SU-DHL-6 (cell line): ENCODE results near the gene EMILIN1.

Experiments
- H2AFZ ChIP-seq: fragments of 200-600 bp; sonication (generic); 2 replicates; pipeline ENCODE4 v1.6.1; 2014; ENCODE audit warnings: low read depth, mild to moderate bottlenecking, moderate library complexity, mixed read lengths, antibody characterized with exemption, low read length; ENCODE audit not compliant: severe bottlenecking
- H3F3A ChIP-seq: fragments of 200-600 bp; shearing (Covaris generic); 2 replicates; pipeline ENCODE4 v1.6.0; 2016; ENCODE audit warnings: antibody characterized with exemption, mild to moderate bottlenecking; ENCODE audit not compliant: insufficient read depth
- H3K27ac ChIP-seq: fragments of 200-600 bp; sonication (generic); 2 replicates; pipeline ENCODE4 v1.5.1; 2016; ENCODE audit warnings: low read depth, mild to moderate bottlenecking, low read length, moderate library complexity, mixed read lengths
- H3K27me3 ChIP-seq: fragments of 200-600 bp; sonication (generic), shearing (Covaris generic); 2 replicates; pipeline ENCODE4 v1.6.0; 2014; ENCODE audit warnings: mild to moderate bottlenecking, low read length
- H3K36me3 ChIP-seq: fragments of 200-600 bp; sonication (generic); 2 replicates; pipeline ENCODE4 v1.6.1; 2014; ENCODE audit warnings: mild to moderate bottlenecking, low read length, mixed read lengths
- H3K4me2 ChIP-seq: fragments of 300-600, 200-600 bp; shearing (Covaris generic), sonication (generic); 2 replicates; pipeline ENCODE4 v1.6.0; 2014; ENCODE audit warnings: low read length, low read depth, mild to moderate bottlenecking; ENCODE audit not compliant: poor library complexity, severe bottlenecking
- H3K4me3 ChIP-seq: fragments of 200-600 bp; sonication (generic); 2 replicates; pipeline ENCODE4 v1.5.1; 2014; ENCODE audit warnings: antibody characterized with exemption, low read length, mild to moderate bottlenecking, mixed read lengths; ENCODE audit not compliant: insufficient read depth, poor library complexity, severe bottlenecking
- H3K79me2 ChIP-seq: fragments of 200-600 bp; sonication (generic); 2 replicates; pipeline ENCODE4 v1.6.1; 2014; ENCODE audit warnings: mild to moderate bottlenecking, low read length, moderate library complexity; ENCODE audit not compliant: insufficient read depth
- H3K9ac ChIP-seq: fragments of 200-600 bp; sonication (generic); 2 replicates; pipeline ENCODE4 v1.7.0; 2014; ENCODE audit warnings: mild to moderate bottlenecking, low read length
- H3K9me2 ChIP-seq: fragments of 200-600 bp; sonication (generic); replicated peaks from 2 replicates; pipeline ENCODE4 v1.6.1; 2014; ENCODE audit warnings: low read length; ENCODE audit not compliant: insufficient read depth
- H3K9me3 ChIP-seq: fragments of 200-600 bp; sonication (generic); 2 replicates; pipeline ENCODE4 v1.6.1; 2014; ENCODE audit warnings: low read length, mixed read lengths; ENCODE audit not compliant: insufficient read depth
- H4K20me1 ChIP-seq: fragments of 200-600 bp; sonication (generic); 2 replicates; pipeline ENCODE4 v1.6.1; 2014; ENCODE audit warnings: low read depth, mild to moderate bottlenecking, antibody characterized with exemption, low read length, moderate library complexity, mixed read lengths
- CTCF ChIP-seq: fragments of 200-600 bp; sonication (generic); IDR thresholded peaks from one replicate; pipeline ENCODE4 v1.5.1; 2017; ENCODE audit warnings: antibody characterized with exemption, mild to moderate bottlenecking, low read length, moderate library complexity; ENCODE audit not compliant: insufficient read depth, poor library complexity, severe bottlenecking
- EZH2phosphoT487 ChIP-seq: fragments of 200-600 bp; sonication (generic), shearing (Covaris generic); conservative IDR thresholded peaks from 2 replicates; pipeline ENCODE4 v1.6.1; 2018; ENCODE audit warnings: mild to moderate bottlenecking, antibody characterized with exemption, low read length, moderate library complexity, mixed read lengths

Gene EMILIN1

DNA sequence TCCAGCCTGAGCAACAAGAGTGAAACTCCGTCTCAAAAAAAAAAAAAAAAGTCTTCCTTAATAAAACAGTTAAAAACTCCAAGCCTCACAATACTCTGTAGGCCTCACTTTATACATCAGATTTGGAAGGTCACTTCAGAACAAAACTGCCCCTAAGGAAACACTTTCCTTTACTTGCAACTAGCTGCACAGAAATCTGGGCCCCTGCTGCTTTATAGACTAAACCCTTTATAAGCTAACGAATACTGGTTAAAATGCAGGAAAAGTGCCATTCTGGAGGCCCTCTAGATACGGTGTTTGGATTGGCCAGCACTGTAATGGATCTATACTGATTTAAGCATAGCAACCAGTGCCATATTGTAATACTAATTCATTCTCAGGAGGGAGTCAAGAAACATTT lies 46.7 kb downstream of the EMILIN1 start:
- no peaks in the 10 kb centered on the region for H3K79me2 ChIP-seq
- TF ChIP-seq CTCF (no peak), EZH2phosphoT487 (no peak)
- no peak overlapping the region for H3K27ac ChIP-seq
- no peaks in the 10 kb centered on the region for H3K27me3 ChIP-seq
- H3K4me2 ChIP-seq = no peak overlapping the region
- no peaks in the 10 kb centered on the region for H3K9me3 ChIP-seq
- H3K9ac ChIP-seq = no peak overlapping the region
- H3F3A ChIP-seq = peaks cover 7% of the 10 kb centered on the region; the same call in 1 of the 2 replicates
- no peaks in the 10 kb centered on the region for H3K36me3 ChIP-seq
- H4K20me1 ChIP-seq = no peaks in the 10 kb centered on the region
- H3K4me3 ChIP-seq = no peak overlapping the region
- H2AFZ ChIP-seq = no peak overlapping the region
- no peaks in the 10 kb centered on the region for H3K9me2 ChIP-seq

GRCh38 chr2:27126252-27126710 lies 47.9 kb downstream of the EMILIN1 start:
- Histone ChIP-seq H3K9me3 (no peaks in the 10 kb centered on the region), H3K4me2 (no peak overlapping the region), H4K20me1 (no peaks in the 10 kb centered on the region), H3K27me3 (no peaks in the 10 kb centered on the region), H3K9ac (no peak overlapping the region), H3K4me3 (no peak overlapping the region), H3K36me3 (no peaks in the 10 kb centered on the region), H3K27ac (no peak overlapping the region), H3F3A (peaks cover 7% of the 10 kb centered on the region; the same call in 1 of the 2 replicates), H3K9me2 (no peaks in the 10 kb centered on the region), H3K79me2 (no peaks in the 10 kb centered on the region), H2AFZ (no peak overlapping the region)
- no peak for TF ChIP-seq EZH2phosphoT487
- TF ChIP-seq CTCF = no peak

DNA sequence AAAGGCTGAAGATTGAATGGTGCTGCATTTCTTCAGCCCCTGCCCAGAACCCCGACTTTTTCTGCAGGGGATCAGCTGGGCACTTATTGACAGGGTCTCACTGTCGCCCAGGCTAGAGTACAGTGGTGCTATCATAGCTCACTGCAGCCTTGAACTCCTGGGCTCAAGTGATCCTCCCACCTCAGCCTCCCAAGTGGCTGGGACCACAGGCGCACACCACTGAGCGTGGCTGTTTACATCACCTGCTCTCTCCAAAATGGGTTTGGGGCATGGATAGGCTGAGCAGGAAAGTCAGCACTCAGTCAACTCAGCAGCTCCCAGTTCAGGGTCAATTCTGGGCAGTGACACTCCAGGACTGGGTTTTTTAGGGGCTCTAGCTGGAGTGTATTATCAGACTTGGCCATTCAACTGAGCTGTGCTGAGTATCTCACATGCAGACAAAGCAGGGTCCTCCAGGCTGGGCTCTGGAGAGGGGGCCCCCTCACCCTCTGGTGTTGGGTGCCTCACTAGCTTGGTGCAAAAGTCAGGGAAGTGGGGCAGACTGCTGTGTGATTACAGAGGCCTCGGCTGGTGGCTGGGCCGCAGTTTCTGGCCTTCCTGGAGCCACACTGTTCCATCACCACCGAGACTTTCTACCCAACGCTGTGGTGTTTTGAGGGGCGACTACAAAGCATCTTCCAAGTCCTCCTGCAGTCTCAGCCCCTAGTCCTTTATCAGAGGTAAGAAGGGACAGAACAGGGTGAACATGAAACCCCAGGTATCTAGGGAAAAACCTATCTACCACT lies 49.7 kb downstream of the EMILIN1 start:
- no peaks in the 10 kb centered on the region for H3K36me3 ChIP-seq
- H4K20me1 ChIP-seq = no peaks in the 10 kb centered on the region
- H3K9me3 ChIP-seq = no peaks in the 10 kb centered on the region
- H3F3A ChIP-seq = peaks cover 7% of the 10 kb centered on the region; the same call in 1 of the 2 replicates
- no peak overlapping the region for H3K9ac ChIP-seq
- no peak for TF ChIP-seq EZH2phosphoT487
- no peak for TF ChIP-seq CTCF
- no peak overlapping the region for H2AFZ ChIP-seq
- H3K9me2 ChIP-seq = no peaks in the 10 kb centered on the region
- no peak overlapping the region for H3K27ac ChIP-seq
- no peak overlapping the region for H3K4me3 ChIP-seq
- no peak overlapping the region for H3K4me2 ChIP-seq
- no peaks in the 10 kb centered on the region for H3K27me3 ChIP-seq
- H3K79me2 ChIP-seq = peaks cover 2% of the 10 kb centered on the region; the same call in 1 of the 2 replicates
